ENCODE results near the gene TBC1D10A. TPM values are rescaled to one million over a fixed set of nuclear protein-coding genes. Genes with fewer than 3 reads are reported as not detected.

TBC1D10A gene
- total and polyA plus RNA-seq, 4 donors, result 16.7 to 45.5 (median 27.5) TPM

DNA sequence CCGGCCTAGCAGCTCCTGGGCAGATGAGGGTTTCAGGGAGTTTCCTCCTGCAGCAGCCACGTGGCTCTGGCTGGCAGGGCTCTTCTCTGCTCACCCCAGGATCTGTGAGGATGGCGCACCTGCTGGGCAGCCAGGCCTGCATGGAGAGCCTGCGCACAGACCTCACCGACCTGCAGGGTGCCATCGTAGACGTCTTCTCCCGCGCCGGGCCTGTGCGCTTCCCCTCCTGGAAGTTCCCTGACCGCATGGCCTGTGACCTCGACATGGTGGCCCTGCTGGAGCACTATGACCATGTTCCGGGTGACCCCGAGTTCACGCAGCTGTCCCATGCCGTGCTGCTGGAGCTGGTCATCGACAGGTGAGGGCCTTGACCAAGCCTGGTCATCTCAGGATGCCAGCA lies 39.1 kb upstream of the TBC1D10A start:
- ATAC-seq (ENCODE audit: low FRiP score), result no peak

GRCh38 chr22:30362651-30363281 lies 36.0 kb upstream of the TBC1D10A start:
- Histone ChIP-seq H3K4me3 (ENCODE audit: low read length in 2 of 2) (no peak overlapping the region), H3K27me3 (ENCODE audit: control insufficient read depth in 1 of 2, insufficient read depth in 2 of 2, low read length in 1 of 2) (no peaks in the 10 kb centered on the region), H3K4me1 (ENCODE audit: control insufficient read depth in 1 of 2, insufficient read depth in 2 of 2, low read length in 2 of 2) (no peaks in the 10 kb centered on the region), H3K9me3 (ENCODE audit: control insufficient read depth, low read length) (no peaks in the 10 kb centered on the region), H3K27ac (ENCODE audit: low read depth in 1 of 2, low read length in 2 of 2) (no peak overlapping the region), H3K36me3 (ENCODE audit: control insufficient read depth in 1 of 2, insufficient read depth in 2 of 2, low read length in 1 of 2) (no peaks in the 10 kb centered on the region)
- ATAC-seq (ENCODE audit: low FRiP score) (no peak), DNase-seq (no peak)
- 82 to 84% methylated on average over 7 of the region's 7 CpGs for WGBS, 2 donors
- intact Hi-C loops (cut with DNase I), result no loop called here

More for the DNA sequence above, 39.1 kb upstream of the TBC1D10A start:
- Histone ChIP-seq H3K27ac (ENCODE audit: low read depth in 1 of 2, low read length in 2 of 2) (no peak overlapping the region), H3K36me3 (ENCODE audit: control insufficient read depth in 1 of 2, insufficient read depth in 2 of 2, low read length in 1 of 2) (no peaks in the 10 kb centered on the region), H3K4me1 (ENCODE audit: control insufficient read depth in 1 of 2, insufficient read depth in 2 of 2, low read length in 2 of 2) (no peaks in the 10 kb centered on the region), H3K4me3 (ENCODE audit: low read length in 2 of 2) (no peak overlapping the region), H3K9me3 (ENCODE audit: control insufficient read depth, low read length) (no peaks in the 10 kb centered on the region), H3K27me3 (ENCODE audit: control insufficient read depth in 1 of 2, insufficient read depth in 2 of 2, low read length in 1 of 2) (no peaks in the 10 kb centered on the region)
- DNase-seq, result no peak
- intact Hi-C loops (cut with DNase I), result no loop called here
- WGBS, 2 donors, result 95% methylated on average over 18 of the region's 18 CpGs

DNA sequence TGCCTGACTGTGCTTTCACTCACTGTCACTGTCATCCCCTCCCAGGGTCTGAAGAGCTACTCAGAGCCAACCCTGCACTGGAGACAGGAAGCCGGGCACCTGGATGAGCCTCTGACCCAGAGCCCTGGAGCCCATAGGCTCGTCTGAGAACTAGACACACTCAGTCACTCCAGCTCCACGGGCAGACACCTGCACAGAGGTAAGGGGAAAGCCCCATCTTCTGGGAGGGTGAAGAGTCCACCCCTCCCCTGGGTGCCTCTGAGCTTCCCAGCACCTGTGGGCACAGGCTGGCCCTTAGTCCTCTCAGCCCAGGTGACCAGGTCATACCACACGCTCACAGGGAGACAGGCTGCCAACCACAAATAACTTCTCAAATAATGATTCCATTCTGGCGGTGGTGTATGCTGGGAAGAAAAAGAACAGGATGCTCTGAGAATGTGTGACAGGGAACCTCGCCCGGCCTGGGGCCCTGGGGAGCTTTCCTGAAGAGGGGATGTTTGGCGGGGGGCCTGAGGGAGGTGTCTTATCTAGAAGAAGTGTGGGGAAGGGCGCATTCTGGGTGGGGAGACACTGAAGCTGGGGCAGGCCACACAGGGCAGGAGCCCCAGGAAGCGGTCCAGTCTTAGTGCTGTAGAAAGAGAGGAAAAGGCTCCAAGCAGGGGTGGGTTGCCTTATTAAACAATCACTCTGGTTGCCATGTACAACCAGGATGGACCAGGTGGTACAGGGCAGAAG lies 35.3 kb upstream of the TBC1D10A start:
- Histone ChIP-seq H3K27me3 (ENCODE audit: control insufficient read depth in 1 of 2, insufficient read depth in 2 of 2, low read length in 1 of 2) (no peaks in the 10 kb centered on the region), H3K36me3 (ENCODE audit: control insufficient read depth in 1 of 2, insufficient read depth in 2 of 2, low read length in 1 of 2) (no peaks in the 10 kb centered on the region), H3K4me3 (ENCODE audit: low read length in 2 of 2) (no peak overlapping the region), H3K4me1 (ENCODE audit: control insufficient read depth in 1 of 2, insufficient read depth in 2 of 2, low read length in 2 of 2) (no peaks in the 10 kb centered on the region), H3K9me3 (ENCODE audit: control insufficient read depth, low read length) (no peaks in the 10 kb centered on the region), H3K27ac (ENCODE audit: low read depth in 1 of 2, low read length in 2 of 2) (no peak overlapping the region)
- intact Hi-C loops (cut with DNase I), result no loop called here
- ATAC-seq (ENCODE audit: low FRiP score), result no peak
- 88 to 92% methylated on average over 10 of the region's 10 CpGs for WGBS, 2 donors
- no peak for DNase-seq

- Histone ChIP-seq H3K27me3 (ENCODE audit: control insufficient read depth in 1 of 2, insufficient read depth in 2 of 2, low read length in 1 of 2) (no peaks in the 10 kb centered on the region), H3K9me3 (ENCODE audit: control insufficient read depth, low read length) (no peaks in the 10 kb centered on the region), H3K4me1 (ENCODE audit: control insufficient read depth in 1 of 2, insufficient read depth in 2 of 2, low read length in 2 of 2) (no peaks in the 10 kb centered on the region), H3K27ac (ENCODE audit: low read depth in 1 of 2, low read length in 2 of 2) (no peak overlapping the region), H3K4me3 (ENCODE audit: low read length in 2 of 2) (no peak overlapping the region), H3K36me3 (ENCODE audit: control insufficient read depth in 1 of 2, insufficient read depth in 2 of 2, low read length in 1 of 2) (no peaks in the 10 kb centered on the region)
- 90 to 92% methylated on average over 6 of the region's 6 CpGs for WGBS, 2 donors
- ATAC-seq (ENCODE audit: low FRiP score) (no peak), DNase-seq (no peak)
- intact Hi-C loops (cut with DNase I), result no loop called here
These were observed 31.8 kb upstream of the TBC1D10A start for GRCh38 chr22:30358541-30358940.

GRCh38 chr22:30357650-30358215 lies 31.0 kb upstream of the TBC1D10A start:
- Histone ChIP-seq H3K36me3 (ENCODE audit: control insufficient read depth in 1 of 2, insufficient read depth in 2 of 2, low read length in 1 of 2) (no peaks in the 10 kb centered on the region), H3K4me1 (ENCODE audit: control insufficient read depth in 1 of 2, insufficient read depth in 2 of 2, low read length in 2 of 2) (no peaks in the 10 kb centered on the region), H3K27ac (ENCODE audit: low read depth in 1 of 2, low read length in 2 of 2) (no peak overlapping the region), H3K9me3 (ENCODE audit: control insufficient read depth, low read length) (no peaks in the 10 kb centered on the region), H3K4me3 (ENCODE audit: low read length in 2 of 2) (no peak overlapping the region), H3K27me3 (ENCODE audit: control insufficient read depth in 1 of 2, insufficient read depth in 2 of 2, low read length in 1 of 2) (no peaks in the 10 kb centered on the region)
- 46% methylated on average over 21 to 22 of the region's 22 CpGs for WGBS, 2 donors
- DNase-seq (no peak), ATAC-seq (ENCODE audit: low FRiP score) (no peak)
- intact Hi-C loops (cut with DNase I), result loop anchor here in 1 of 2 donors (2.0 kb wide), 3 partner anchors 29 to 69 kb away; partner anchors contain the start of genes CASTOR1, RNF215 and TBC1D10A

- H3K9me3 ChIP-seq (ENCODE audit: control insufficient read depth, low read length), result no peaks in the 10 kb centered on the region
- 2% methylated on average over 9 of the region's 9 CpGs for WGBS, 2 donors
- H3K4me1 ChIP-seq (ENCODE audit: control insufficient read depth in 1 of 2, insufficient read depth in 2 of 2, low read length in 2 of 2), result no peaks in the 10 kb centered on the region
- intact Hi-C loops (cut with DNase I), result loop anchor here in 1 of 2 donors (2.0 kb wide), 3 partner anchors 30 to 68 kb away; partner anchors contain the start of genes CASTOR1, RNF215 and TBC1D10A
- ATAC-seq (ENCODE audit: low FRiP score) (peak; percentile 24), DNase-seq (no peak)
- H3K4me3 ChIP-seq (ENCODE audit: low read length in 2 of 2), result peak overlapping the region; percentile 3 to 53
- H3K36me3 ChIP-seq (ENCODE audit: control insufficient read depth in 1 of 2, insufficient read depth in 2 of 2, low read length in 1 of 2), result peaks cover under 1 to 5% of the 10 kb centered on the region in 2 donors
- no peak overlapping the region for H3K27ac ChIP-seq (ENCODE audit: low read depth in 1 of 2, low read length in 2 of 2)
- no peaks in the 10 kb centered on the region for H3K27me3 ChIP-seq (ENCODE audit: control insufficient read depth in 1 of 2, insufficient read depth in 2 of 2, low read length in 1 of 2)
These were observed 30.5 kb upstream of the TBC1D10A start for GRCh38 chr22:30357236-30357570.

- H3K27ac ChIP-seq (ENCODE audit: low read depth in 1 of 2, low read length in 2 of 2), result peak within 1 kb of the TSS in 1 of 2 donors; percentile 90
- peak; percentile 98 for ATAC-seq (ENCODE audit: low FRiP score)
- no peaks in the 10 kb centered on the region for H3K27me3 ChIP-seq (ENCODE audit: control insufficient read depth in 1 of 2, insufficient read depth in 2 of 2, low read length in 1 of 2)
- peak; percentile 94 to 97 for DNase-seq
- 0 to 1% methylated on average over 75 to 91 of the region's 91 CpGs for WGBS, 2 donors
- H3K36me3 ChIP-seq (ENCODE audit: control insufficient read depth in 1 of 2, insufficient read depth in 2 of 2, low read length in 1 of 2), result peaks cover 4 to 6% of the 10 kb centered on the region in 2 donors
- intact Hi-C loops (cut with DNase I), result loop anchor here in 1 of 2 donors (2.0 kb wide), 3 partner anchors 30 to 68 kb away; partner anchors contain the start of genes CASTOR1, RNF215 and TBC1D10A
- no peaks in the 10 kb centered on the region for H3K9me3 ChIP-seq (ENCODE audit: control insufficient read depth, low read length)
- H3K4me3 ChIP-seq (ENCODE audit: low read length in 2 of 2), result peak within 1 kb of the TSS; percentile 53 to 71
- H3K4me1 ChIP-seq (ENCODE audit: control insufficient read depth in 1 of 2, insufficient read depth in 2 of 2, low read length in 2 of 2), result no peaks in the 10 kb centered on the region
These were observed 29.9 kb upstream of the TBC1D10A start, which contains the start of the genes CCDC157 and SF3A1 for GRCh38 chr22:30356449-30357235. Gene CCDC157, plus strand, starts transcription at chr22:30357007. Its CDS starts 8,994 bp downstream, at chr22:30366001. Gene SF3A1, minus strand, starts transcription at chr22:30356894. Its CDS starts 102 bp downstream, at chr22:30356792.

DNA sequence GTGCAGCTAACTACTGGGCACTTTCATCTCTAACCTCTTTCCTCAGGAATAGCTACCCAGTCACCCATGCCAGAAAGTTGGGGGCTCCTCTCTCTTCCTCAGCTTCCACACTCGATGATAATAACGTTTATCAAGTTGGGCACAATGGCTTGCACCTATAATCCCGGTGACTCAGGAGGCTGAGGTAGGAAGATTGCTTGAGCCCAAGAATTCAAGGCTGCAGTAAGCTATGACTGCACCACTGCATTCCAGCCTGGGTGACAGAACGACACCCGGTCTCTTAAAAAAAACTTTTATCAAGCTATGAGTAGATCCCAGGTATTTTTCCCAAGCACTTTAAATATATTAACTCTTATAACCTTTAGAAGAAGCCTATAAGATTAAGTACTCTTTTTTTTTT lies 27.9 kb upstream of the TBC1D10A start:
- DNase-seq (no peak), ATAC-seq (ENCODE audit: low FRiP score) (no peak)
- H3K9me3 ChIP-seq (ENCODE audit: control insufficient read depth, low read length), result no peaks in the 10 kb centered on the region
- peaks cover 4 to 6% of the 10 kb centered on the region in 2 donors for H3K36me3 ChIP-seq (ENCODE audit: control insufficient read depth in 1 of 2, insufficient read depth in 2 of 2, low read length in 1 of 2)
- WGBS, 2 donors, result 52 to 69% methylated on average over 5 of the region's 5 CpGs
- no peaks in the 10 kb centered on the region for H3K4me1 ChIP-seq (ENCODE audit: control insufficient read depth in 1 of 2, insufficient read depth in 2 of 2, low read length in 2 of 2)
- intact Hi-C loops (cut with DNase I), result no loop called here
- no peak overlapping the region for H3K27ac ChIP-seq (ENCODE audit: low read depth in 1 of 2, low read length in 2 of 2)
- no peaks in the 10 kb centered on the region for H3K27me3 ChIP-seq (ENCODE audit: control insufficient read depth in 1 of 2, insufficient read depth in 2 of 2, low read length in 1 of 2)
- no peak overlapping the region for H3K4me3 ChIP-seq (ENCODE audit: low read length in 2 of 2)

Measured in aorta (tissue), 5 donors.